ENCODE data around the gene PRRT1.

- TF ChIP-seq, protein P1, sequence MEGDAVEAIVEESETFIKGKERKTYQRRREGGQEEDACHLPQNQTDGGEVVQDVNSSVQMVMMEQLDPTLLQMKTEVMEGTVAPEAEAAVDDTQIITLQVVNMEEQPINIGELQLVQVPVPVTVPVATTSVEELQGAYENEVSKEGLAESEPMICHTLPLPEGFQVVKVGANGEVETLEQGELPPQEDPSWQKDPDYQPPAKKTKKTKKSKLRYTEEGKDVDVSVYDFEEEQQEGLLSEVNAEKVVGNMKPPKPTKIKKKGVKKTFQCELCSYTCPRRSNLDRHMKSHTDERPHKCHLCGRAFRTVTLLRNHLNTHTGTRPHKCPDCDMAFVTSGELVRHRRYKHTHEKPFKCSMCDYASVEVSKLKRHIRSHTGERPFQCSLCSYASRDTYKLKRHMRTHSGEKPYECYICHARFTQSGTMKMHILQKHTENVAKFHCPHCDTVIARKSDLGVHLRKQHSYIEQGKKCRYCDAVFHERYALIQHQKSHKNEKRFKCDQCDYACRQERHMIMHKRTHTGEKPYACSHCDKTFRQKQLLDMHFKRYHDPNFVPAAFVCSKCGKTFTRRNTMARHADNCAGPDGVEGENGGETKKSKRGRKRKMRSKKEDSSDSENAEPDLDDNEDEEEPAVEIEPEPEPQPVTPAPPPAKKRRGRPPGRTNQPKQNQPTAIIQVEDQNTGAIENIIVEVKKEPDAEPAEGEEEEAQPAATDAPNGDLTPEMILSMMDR (IDR thresholded peaks at IDR 0.05; ENCODE audit: insufficient read depth, low read length, poor library complexity, severe bottlenecking): no peak
- TF ChIP-seq EZH2phosphoT487 (conservative IDR thresholded peaks at IDR 0.05; ENCODE audit: low read length): no peak
Observed at GRCh38 chr6:32184084-32184640, 32.4 kb upstream of the PRRT1 start, which contains the start of gene AGER.

Measured in SU-DHL-6 (cell line).